HepG2 (cell line): ENCODE data around the gene GPR89A. TPM values are rescaled to one million over a fixed set of nuclear protein-coding genes. Genes with fewer than 3 reads are reported as not detected.

ENCODE experiments used
- ATAC-seq: fragments of 200-7000 bp; cut with Tn5 transposase; 3 replicates; pipeline ENCODE4 v1.9.1; 2020; ENCODE audit warnings: mild to moderate bottlenecking, moderate library complexity
- BruUV-seq: library from RNA; stranded (reverse); fragments of 400-500 nt; replicated peaks from 2 replicates; lab custom pipeline; 2021; lab: Mats Ljungman, UMichigan
- CTCF ChIA-PET: fragments of 300-600 bp; formaldehyde crosslinking; extraction: SDS; loops from one replicate; lab custom pipeline; 2021; ENCODE audit warnings: low total read pairs, inconsistent platforms, low intra/inter-chr PET ratio; lab: Yijun Ruan, JAX
- POLR2A ChIA-PET: fragments of 350-600 bp; sonication (Branson Sonifier 250); formaldehyde crosslinking; loops from one replicate; lab custom pipeline; 2020; ENCODE audit warnings: antibody characterized with exemption, inconsistent platforms; lab: Yijun Ruan, JAX
- DNase-seq: peaks from one replicate; pipeline ENCODE4 v3.0.0-alpha.2; 2015; ENCODE audit warnings: low spot score
- FAIRE-seq: peaks from 3 replicates; lab custom pipeline; 2011; peaks lifted over from hg19 to GRCh38; lab: Jason Lieb, UNC
- H2AFZ ChIP-seq: one replicate; pipeline ENCODE4 v1.6.1; 2011; ENCODE audit warnings: low read length, inconsistent platforms
- H3K27ac ChIP-seq: fragments of 300-600 bp; 3 replicates; pipeline ENCODE4 v1.8.0; 2011; ENCODE audit warnings: mixed run types, mild to moderate bottlenecking, mixed read lengths, low read length, inconsistent platforms; ENCODE audit not compliant: insufficient read depth; ENCODE audit errors: extremely low read length
- H3K27me3 ChIP-seq, 2 experiments: fragments of 200-600 bp in 1 of 2; 2 replicates in 1 of 2; 3 replicates in 1 of 2; pipeline versions ENCODE4 v1.6.0 to v1.8.0; 2011; ENCODE audit warnings: low read length in 2 of 2, mild to moderate bottlenecking in 2 of 2, moderate library complexity in 2 of 2, inconsistent platforms in 1 of 2; ENCODE audit not compliant: insufficient read depth in 2 of 2, control insufficient read depth in 1 of 2
- H3K36me3 ChIP-seq, 2 experiments: fragments of 200-600 bp in 1 of 2; replicated peaks in 1 of 2; 2 replicates in 1 of 2; 3 replicates in 1 of 2; pipeline versions ENCODE4 v1.5.1 to v1.8.0; 2011; ENCODE audit warnings: low read length in 2 of 2, inconsistent platforms in 1 of 2; ENCODE audit not compliant: insufficient read depth in 2 of 2, control insufficient read depth in 1 of 2
- H3K4me1 ChIP-seq: 2 replicates; pipeline ENCODE4 v1.5.1; 2012; ENCODE audit warnings: low read length, inconsistent platforms; ENCODE audit not compliant: insufficient read depth
- H3K4me2 ChIP-seq: 2 replicates; pipeline ENCODE4 v1.6.0; 2011; ENCODE audit warnings: low read depth, low read length, inconsistent platforms
- H3K4me3 ChIP-seq, 3 experiments: fragments of 200-600 bp in 1 of 3; sonication (generic), shearing (Covaris generic) in 1 of 3; replicated peaks in 1 of 3; 2 replicates each; pipeline ENCODE4 v1.5.1; 2011 to 2016; ENCODE audit warnings: low read length in 3 of 3, inconsistent platforms in 2 of 3, low read depth in 2 of 3, mild to moderate bottlenecking in 2 of 3, control low read depth in 1 of 3, mixed read lengths in 1 of 3; ENCODE audit not compliant: insufficient read depth in 1 of 3
- H3K79me2 ChIP-seq: one replicate; pipeline ENCODE4 v1.6.1; 2011; ENCODE audit warnings: low read length, inconsistent platforms; ENCODE audit not compliant: insufficient read depth
- H3K9ac ChIP-seq: 2 replicates; pipeline ENCODE4 v1.6.0; 2011; ENCODE audit warnings: mild to moderate bottlenecking, low read depth, low read length, inconsistent platforms; ENCODE audit not compliant: insufficient read depth
- H3K9me3 ChIP-seq: 2 replicates; pipeline ENCODE4 v1.5.1; 2012; ENCODE audit warnings: mild to moderate bottlenecking, low read length
- H4K20me1 ChIP-seq: 2 replicates; pipeline ENCODE4 v1.6.0; 2011; ENCODE audit warnings: inconsistent platforms, mild to moderate bottlenecking, low read length, moderate library complexity; ENCODE audit not compliant: insufficient read depth
- ARID4A ChIP-seq: sonication (generic); formaldehyde crosslinking; IDR thresholded peaks from 2 replicates; pipeline ENCODE4 v1.5.0; 2020; ENCODE audit warnings: mild to moderate bottlenecking, missing genetic modification reagents, borderline replicate concordance
- ATM ChIP-seq: fragments of 450-650 bp; IDR thresholded peaks from 2 replicates; pipeline ENCODE4 v1.7.1; 2017; ENCODE audit warnings: mild to moderate bottlenecking, borderline replicate concordance
- ELF1 ChIP-seq: sonication (generic); formaldehyde crosslinking; IDR thresholded peaks from 2 replicates; pipeline ENCODE4 v1.4.0; 2020; ENCODE audit warnings: missing genetic modification reagents
- KLF6 ChIP-seq: IDR thresholded peaks from 2 replicates; pipeline ENCODE4 v1.8.0; 2016; ENCODE audit warnings: missing biosample characterization, missing genetic modification reagents
- MBD4 ChIP-seq: IDR thresholded peaks from 2 replicates; pipeline ENCODE4 v1.6.1; 2012; ENCODE audit warnings: low read length, inconsistent platforms, borderline replicate concordance
- NFKB2 ChIP-seq: sonication (generic); formaldehyde crosslinking; IDR thresholded peaks from 2 replicates; pipeline ENCODE4 v1.4.0; 2020; ENCODE audit warnings: missing genetic modification reagents, borderline replicate concordance
- SIN3A ChIP-seq: IDR thresholded peaks from 2 replicates; pipeline ENCODE4 v1.6.1; 2011; ENCODE audit warnings: low read depth, mild to moderate bottlenecking, control low read depth, low read length, borderline replicate concordance
- SOX6 ChIP-seq, 2 experiments: fragments of 450-650 bp in 1 of 2; sonication (generic) in 1 of 2; formaldehyde crosslinking in 1 of 2; IDR thresholded peaks; 2 replicates each; pipeline versions ENCODE4 v1.4.0 to v1.6.1; 2017 to 2020; ENCODE audit warnings: antibody characterized with exemption in 1 of 2, mild to moderate bottlenecking in 1 of 2, missing genetic modification reagents in 1 of 2
- THAP11 ChIP-seq: IDR thresholded peaks from 2 replicates; pipeline ENCODE4 v1.6.1; 2016; ENCODE audit warnings: missing biosample characterization, missing genetic modification reagents
- ZNF407 ChIP-seq: sonication (generic); formaldehyde crosslinking; IDR thresholded peaks from one replicate; pipeline ENCODE4 v1.5.1; 2020; ENCODE audit warnings: mild to moderate bottlenecking, missing genetic modification reagents; ENCODE audit errors: not compliant biosample characterization
- ZNF547 ChIP-seq: sonication (generic); formaldehyde crosslinking; IDR thresholded peaks from 2 replicates; pipeline ENCODE4 v1.5.1; 2020; ENCODE audit warnings: mild to moderate bottlenecking, missing genetic modification reagents
- ZNF644 ChIP-seq: IDR thresholded peaks from 2 replicates; pipeline ENCODE4 v1.6.1; 2016; ENCODE audit warnings: low read depth
- WGBS: methylation state at CpG from one replicate; pipeline ENCODE4 v1.1.6; 2017; ENCODE audit warnings: low lambda C conversion rate; 5-methylcytosine and 5-hydroxymethylcytosine counted together
- in situ Hi-C: cut with HindIII; loops from 2 replicates; pipeline ENCODE4 v1.10.0; 2017; ENCODE audit warnings: low pct_unique_long_range_greater_than_20kb; ENCODE audit not compliant: extremely low pct_ligation_motif_present
- intact Hi-C: fragments of 100-400 bp; cut with micrococcal nuclease; formaldehyde crosslinking; loops from one replicate; pipeline ENCODE4 v1.10.0; 2022; ENCODE audit not compliant: unreplicated experiment
- polyA plus RNA-seq, 8 experiments: library from polyadenylated mRNA; depleted of rRNA in 3 of 8; stranded (reverse) in 7 of 8; unstranded in 1 of 8; fragments of >200 nt; fragmentation: Illumina TruSeq in 4 of 8; extraction: Trizol in 4 of 8; gene quantifications; 2 replicates each; pipeline versions ENCODE4 v1.2.1 to v1.2.3, GENCODE V29; 2011 to 2016; ENCODE audit warnings: low read depth in 4 of 8, missing spikeins in 1 of 8, mixed read lengths in 1 of 8; ENCODE audit not compliant: insufficient read depth in 1 of 8
- total RNA-seq, 5 experiments: library from RNA; depleted of rRNA; stranded (reverse); fragments of >200 nt; fragmentation: Illumina TruSeq; extraction: Trizol; gene quantifications; 2 replicates each; pipeline ENCODE4 v1.2.3, GENCODE V29; 2016; ENCODE audit warnings: low read depth in 1 of 5

The GPR89A gene
- total and polyA plus RNA-seq, 2 of the 13 experiments (the other 11 are each of a cell fraction or from before 2014, with no cell fraction given), result 23.4 to 32.6 TPM

DNA sequence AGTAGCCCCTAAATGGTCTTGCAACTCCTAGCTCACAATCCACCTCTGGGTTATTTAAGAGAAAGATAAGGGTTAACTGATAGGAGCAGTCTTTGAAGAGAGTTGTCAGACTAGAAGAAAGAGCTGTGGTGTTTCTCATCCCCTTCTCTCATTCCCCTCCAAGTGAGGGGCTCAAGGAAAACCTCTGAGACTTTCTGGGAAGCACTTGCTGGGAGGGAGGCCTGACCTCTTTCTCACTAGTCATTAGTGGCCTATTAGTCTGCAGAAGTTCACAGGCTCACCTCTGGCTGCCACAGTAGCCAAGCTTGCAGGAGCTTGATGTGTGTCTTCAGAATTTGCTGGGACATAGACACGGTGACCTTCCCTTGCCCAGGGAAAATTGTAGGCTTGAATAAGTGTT lies 6.2 kb upstream of the GPR89A start:
- no peaks in the 10 kb centered on the region for H3K27me3 ChIP-seq
- DNase-seq (no peak), ATAC-seq (no peak), FAIRE-seq (no peak)
- CTCF ChIA-PET, result no interaction called here
- no peaks in the 10 kb centered on the region for H3K9me3 ChIP-seq
- H2AFZ ChIP-seq, result no peak overlapping the region
- TF ChIP-seq THAP11 (CRISPR knock-in tag) (no peak), ZNF644 (no peak), ELF1 (CRISPR knock-in tag) (no peak), SOX6 (IDR thresholded peaks at IDR 0.05) (no peak), SOX6 (CRISPR knock-in tag; IDR thresholded peaks at IDR 0.05) (no peak), SIN3A (no peak), ZNF407 (CRISPR knock-in tag) (no peak), ARID4A (no peak), NFKB2 (CRISPR knock-in tag) (no peak), ZNF547 (CRISPR knock-in tag) (no peak), KLF6 (no peak), ATM (no peak), MBD4 (no peak)
- H3K4me3 ChIP-seq, result no peak overlapping the region
- BruUV-seq, result no TSS peak
- H3K9ac ChIP-seq, result no peak overlapping the region
- H4K20me1 ChIP-seq, result no peaks in the 10 kb centered on the region
- in situ Hi-C loops (no loop called here), intact Hi-C loops (no loop called here)
- H3K27ac ChIP-seq, result no peak overlapping the region
- H3K36me3 ChIP-seq, result no peaks in the 10 kb centered on the region
- no peaks in the 10 kb centered on the region for H3K79me2 ChIP-seq
- no peak overlapping the region for H3K4me2 ChIP-seq
- WGBS, result 11% methylated on average over 1 of the region's 1 CpG
- POLR2A ChIA-PET, result no interaction called here
- no peaks in the 10 kb centered on the region for H3K4me1 ChIP-seq
